ENCODE results near the gene BCAS4. TPM values are rescaled to one million over a fixed set of nuclear protein-coding genes. Genes with fewer than 3 reads are reported as not detected.
"Not testable (repeated sequence)": the region's sequence is repeated elsewhere in the genome, so short reads cannot be mapped to it uniquely, and the experiment has no call there.

The BCAS4 gene
- total RNA-seq, 1 experiment from 2014 or later: 29.9 TPM

GRCh38 chr20:50799890-50800550 is 5.2 kb downstream of the BCAS4 start:
- Histone ChIP-seq H3K4me1 (peaks cover 13% of the 10 kb centered on the region; the same call in 1 of the 2 replicates), H3K27me3 (replicated peaks; ENCODE audit: control insufficient read depth, insufficient read depth, low read length) (no peaks in the 10 kb centered on the region), H3K9me3 (no peaks in the 10 kb centered on the region), H3K36me3 (ENCODE audit: control insufficient read depth, insufficient read depth, low read length) (no peaks in the 10 kb centered on the region), H3K4me3 (ENCODE audit: low read depth, low read length) (no peak overlapping the region)
- POLR2A ChIA-PET: no interaction called here
- Mint-ChIP-seq H3K27me3 (ENCODE audit: insufficient read depth, unreplicated experiment) (no peaks in the 10 kb centered on the region), H3K4me3 (ENCODE audit: unreplicated experiment) (no peak overlapping the region), H3K4me1 (ENCODE audit: low read depth, unreplicated experiment) (peaks cover 15% of the 10 kb centered on the region), H3K36me3 (ENCODE audit: insufficient read depth, unreplicated experiment) (peaks cover 7% of the 10 kb centered on the region), H3K9me3 (ENCODE audit: unreplicated experiment) (no peaks in the 10 kb centered on the region), H3K27ac (ENCODE audit: unreplicated experiment) (no peak overlapping the region)
- CTCF ChIA-PET: interaction anchor here (0.7 to 1.2 kb wide), 3 partner anchors 129 to 858 kb away, joined by 3 to 5 read pairs (median 3); no protein-coding TSS in a partner anchor
- TF ChIP-seq CTCF (IDR thresholded peaks at IDR 0.05; ENCODE audit: insufficient read depth in 1 of 2, low read depth in 1 of 2, low read length in 1 of 2, severe bottlenecking in 1 of 2, unreplicated experiment in 1 of 2): no peak
- intact Hi-C loops (cut with micrococcal nuclease; ENCODE audit: unreplicated experiment): no loop called here
- no TSS peak for BruUV-seq (replicated peaks)
- no peak for DNase-seq

GRCh38 chr20:50800986-50801746 is 6.3 kb downstream of the BCAS4 start:
- H3K4me3 ChIP-seq (ENCODE audit: low read depth, low read length); BruUV-seq (replicated peaks); H3K36me3 Mint-ChIP-seq (ENCODE audit: insufficient read depth, unreplicated experiment); POLR2A ChIA-PET; H3K4me3 Mint-ChIP-seq (ENCODE audit: unreplicated experiment); H3K27ac Mint-ChIP-seq (ENCODE audit: unreplicated experiment); DNase-seq; H3K27me3 ChIP-seq (replicated peaks; ENCODE audit: control insufficient read depth, insufficient read depth, low read length); H3K9me3 Mint-ChIP-seq (ENCODE audit: unreplicated experiment); intact Hi-C loops (cut with micrococcal nuclease; ENCODE audit: unreplicated experiment); H3K27me3 Mint-ChIP-seq (ENCODE audit: insufficient read depth, unreplicated experiment); H3K36me3 ChIP-seq (ENCODE audit: control insufficient read depth, insufficient read depth, low read length); H3K9me3 ChIP-seq: not testable (repeated sequence)
- H3K4me1 Mint-ChIP-seq (ENCODE audit: low read depth, unreplicated experiment): peaks cover 10% of the 10 kb centered on the region
- CTCF ChIA-PET: interaction anchor here (0.7 to 1.2 kb wide), 2 partner anchors 128 to 860 kb away, joined by 3 read pairs; no protein-coding TSS in a partner anchor
- peaks cover 13% of the 10 kb centered on the region; the same call in 1 of the 2 replicates for H3K4me1 ChIP-seq

GRCh38 chr20:50801747-50802125 is 6.9 kb downstream of the BCAS4 start:
- H3K27me3 ChIP-seq (replicated peaks; ENCODE audit: control insufficient read depth, insufficient read depth, low read length): no peaks in the 10 kb centered on the region
- intact Hi-C loops (cut with micrococcal nuclease; ENCODE audit: unreplicated experiment): no loop called here
- DNase-seq: no peak
- no peaks in the 10 kb centered on the region for H3K9me3 ChIP-seq
- peaks cover 13% of the 10 kb centered on the region; the same call in 1 of the 2 replicates for H3K4me1 ChIP-seq
- ChIA-PET POLR2A (no interaction called here), CTCF (no interaction called here)
- Mint-ChIP-seq H3K36me3 (ENCODE audit: insufficient read depth, unreplicated experiment) (no peaks in the 10 kb centered on the region), H3K4me3 (ENCODE audit: unreplicated experiment) (no peak overlapping the region), H3K27me3 (ENCODE audit: insufficient read depth, unreplicated experiment) (no peaks in the 10 kb centered on the region), H3K4me1 (ENCODE audit: low read depth, unreplicated experiment) (peaks cover 10% of the 10 kb centered on the region), H3K9me3 (ENCODE audit: unreplicated experiment) (no peaks in the 10 kb centered on the region), H3K27ac (ENCODE audit: unreplicated experiment) (no peak overlapping the region)
- no peaks in the 10 kb centered on the region for H3K36me3 ChIP-seq (ENCODE audit: control insufficient read depth, insufficient read depth, low read length)
- no peak for TF ChIP-seq CTCF (IDR thresholded peaks at IDR 0.05; ENCODE audit: insufficient read depth in 1 of 2, low read depth in 1 of 2, low read length in 1 of 2, severe bottlenecking in 1 of 2, unreplicated experiment in 1 of 2)
- BruUV-seq (replicated peaks): no TSS peak
- no peak overlapping the region for H3K4me3 ChIP-seq (ENCODE audit: low read depth, low read length)

Measured in Caco-2 (cell line).